Neural progenitor cell (in vitro differentiated cells): ENCODE measurements around the gene TSPAN10. TPM values are rescaled to one million over a fixed set of nuclear protein-coding genes. Genes with fewer than 3 reads are reported as not detected.

ENCODE experiments used
- DNase-seq: peaks from one replicate; pipeline ENCODE4 v3.0.0-alpha.2; 2016; ENCODE audit warnings: low spot score
- H2AFZ ChIP-seq: fragments of 200-600 bp; sonication (generic); replicated peaks from 2 replicates; pipeline ENCODE4 v1.6.1; 2016; ENCODE audit warnings: antibody characterized with exemption
- H3F3A ChIP-seq: fragments of 200-600 bp; sonication (generic); 2 replicates; pipeline ENCODE4 v1.6.1; 2016; ENCODE audit warnings: antibody characterized with exemption, low read depth
- H3K27ac ChIP-seq: fragments of 200-600 bp; sonication (generic); 2 replicates; pipeline ENCODE4 v1.5.1; 2016; ENCODE audit warnings: mild to moderate bottlenecking
- H3K27me3 ChIP-seq: fragments of 200-600 bp; sonication (generic); 2 replicates; pipeline ENCODE4 v1.6.1; 2016; ENCODE audit warnings: mild to moderate bottlenecking, moderate library complexity
- H3K36me3 ChIP-seq: fragments of 200-600 bp; sonication (generic); 2 replicates; pipeline ENCODE4 v1.5.1; 2016
- H3K4me1 ChIP-seq: fragments of 200-600 bp; sonication (generic); 2 replicates; pipeline ENCODE4 v1.6.1; 2016; ENCODE audit warnings: mixed run types
- H3K4me2 ChIP-seq: fragments of 200-600 bp; sonication (generic); 2 replicates; pipeline ENCODE4 v1.6.1; 2016
- H3K4me3 ChIP-seq: fragments of 200-600 bp; sonication (generic); 2 replicates; pipeline ENCODE4 v1.5.1; 2016
- H3K79me2 ChIP-seq: fragments of 200-600 bp; sonication (generic); 2 replicates; pipeline ENCODE4 v1.6.1; 2016; ENCODE audit warnings: low read depth
- H3K9ac ChIP-seq: fragments of 200-600 bp; sonication (generic); 2 replicates; pipeline ENCODE4 v1.6.1; 2016
- H3K9me3 ChIP-seq: fragments of 200-600 bp; sonication (generic); 2 replicates; pipeline ENCODE4 v1.5.1; 2016; ENCODE audit warnings: low read depth
- H4K20me1 ChIP-seq: fragments of 200-600 bp; sonication (generic); 2 replicates; pipeline ENCODE4 v1.6.1; 2016; ENCODE audit warnings: low read depth
- H3K27ac Mint-ChIP-seq: 3 replicates; pipeline ENCODE4 v1.8.0; 2021; ENCODE audit warnings: mixed read lengths
- H3K27me3 Mint-ChIP-seq: 2 replicates; pipeline ENCODE4 v1.8.0; 2022; ENCODE audit warnings: low read depth, mild to moderate bottlenecking, inconsistent platforms, moderate library complexity, mixed read lengths; ENCODE audit not compliant: insufficient read depth
- H3K36me3 Mint-ChIP-seq: 3 replicates; pipeline ENCODE4 v1.8.0; 2021; ENCODE audit warnings: mixed read lengths
- H3K4me1 Mint-ChIP-seq: 3 replicates; pipeline ENCODE4 v1.8.0; 2021; ENCODE audit warnings: mixed read lengths
- H3K4me3 Mint-ChIP-seq: 3 replicates; pipeline ENCODE4 v1.8.0; 2021; ENCODE audit warnings: mild to moderate bottlenecking, moderate library complexity, mixed read lengths
- H3K9me3 Mint-ChIP-seq: 3 replicates; pipeline ENCODE4 v1.8.0; 2020; ENCODE audit warnings: mixed read lengths
- EZH2 ChIP-seq: fragments of 200-600 bp; sonication (generic); IDR thresholded peaks from 2 replicates; pipeline ENCODE4 v1.6.1; 2017; ENCODE audit warnings: antibody characterized with exemption, mild to moderate bottlenecking, moderate library complexity
- EZH2phosphoT487 ChIP-seq: fragments of 200-600 bp; sonication (generic); IDR thresholded peaks from 2 replicates; pipeline ENCODE4 v1.6.1; 2017; ENCODE audit warnings: antibody characterized with exemption
- total RNA-seq: library from RNA; depleted of rRNA; stranded (reverse); fragments of >200 nt; gene quantifications from 2 replicates; pipeline ENCODE4 v1.2.3, GENCODE V29; 2015; ENCODE audit warnings: low replicate concordance
- TF ChIP-seq, protein P1 (sequence below): fragments of 200-600 bp; sonication (generic); IDR thresholded peaks from 2 replicates; pipeline ENCODE4 v1.5.1; 2017; ENCODE audit warnings: antibody characterized with exemption, mild to moderate bottlenecking

The TSPAN10 gene
- total RNA-seq, 1 donor from 2014 or later: 2.2 TPM

DNA sequence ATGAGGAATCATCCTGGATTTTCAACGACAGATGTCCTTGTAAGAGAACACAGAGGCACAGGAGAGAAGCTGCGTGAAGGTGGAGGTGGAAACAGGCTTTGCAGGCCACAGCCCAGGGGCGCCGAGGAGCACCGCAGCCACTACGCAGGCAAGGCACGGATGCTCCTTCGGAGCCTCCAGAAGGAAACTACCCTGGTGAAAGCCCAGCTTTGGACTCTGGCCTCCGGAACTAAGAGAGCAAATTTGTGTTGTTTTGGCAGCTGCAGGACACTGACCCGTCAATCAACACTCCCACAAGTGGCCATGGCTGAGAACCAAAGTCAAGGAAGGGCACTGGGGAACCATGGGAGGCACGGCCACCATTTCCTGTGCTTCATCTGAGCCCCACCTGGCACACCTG is 43.2 kb downstream of the TSPAN10 start:
- peaks cover 10% of the 10 kb centered on the region for H3K4me1 ChIP-seq
- H3K4me3 ChIP-seq: no peak overlapping the region
- no peaks in the 10 kb centered on the region for H3K27me3 ChIP-seq
- peaks cover 17% of the 10 kb centered on the region for H3F3A ChIP-seq
- no peaks in the 10 kb centered on the region for H3K27me3 Mint-ChIP-seq
- TF ChIP-seq EZH2: no peak
- peaks cover 6% of the 10 kb centered on the region for H3K36me3 Mint-ChIP-seq
- no peak overlapping the region for H2AFZ ChIP-seq
- no peak overlapping the region for H3K27ac ChIP-seq
- H3K4me3 Mint-ChIP-seq: no peak overlapping the region
- H3K36me3 ChIP-seq: no peaks in the 10 kb centered on the region
- peaks cover 17% of the 10 kb centered on the region for H3K4me1 Mint-ChIP-seq
- H3K4me2 ChIP-seq: no peak overlapping the region
- H3K9me3 ChIP-seq: no peaks in the 10 kb centered on the region
- peaks cover 24% of the 10 kb centered on the region for H4K20me1 ChIP-seq
- H3K9ac ChIP-seq: no peak overlapping the region
- H3K9me3 Mint-ChIP-seq: no peaks in the 10 kb centered on the region
- no peak for DNase-seq
- H3K79me2 ChIP-seq: peaks cover 35% of the 10 kb centered on the region
- H3K27ac Mint-ChIP-seq: no peak overlapping the region

DNA sequence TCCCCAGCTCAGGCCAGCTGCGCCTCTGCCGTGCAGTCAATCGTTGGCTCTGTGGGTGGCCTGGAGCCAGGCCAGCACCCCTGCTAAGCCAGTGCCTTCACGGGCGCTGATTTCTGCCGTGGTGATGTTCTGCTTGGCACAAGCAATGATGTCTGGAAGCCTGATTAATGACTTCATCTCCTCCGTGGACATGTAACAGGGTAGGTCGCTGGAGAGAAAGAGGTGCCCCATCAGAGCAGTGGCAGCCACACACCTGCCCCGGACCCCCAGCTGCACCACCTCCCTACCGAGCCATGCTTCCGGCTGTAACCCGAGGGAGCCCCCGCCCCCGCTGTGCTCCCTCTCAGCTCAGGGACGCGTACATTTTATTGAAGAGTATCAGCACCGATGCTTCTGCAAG is 44.7 kb downstream of the TSPAN10 start:
- H3K4me1 ChIP-seq: peaks cover 10% of the 10 kb centered on the region
- no peaks in the 10 kb centered on the region for H3K27me3 ChIP-seq
- peaks cover 23% of the 10 kb centered on the region for H3K4me1 Mint-ChIP-seq
- H3K36me3 ChIP-seq: no peaks in the 10 kb centered on the region
- no peak overlapping the region for H2AFZ ChIP-seq
- H3K79me2 ChIP-seq: peaks cover 50% of the 10 kb centered on the region
- no peaks in the 10 kb centered on the region for H3K9me3 Mint-ChIP-seq
- H3K9me3 ChIP-seq: no peaks in the 10 kb centered on the region
- H4K20me1 ChIP-seq: peaks cover 27% of the 10 kb centered on the region
- no peak overlapping the region for H3K4me2 ChIP-seq
- no peak for DNase-seq
- peak overlapping the region; percentile 46 for H3K4me3 Mint-ChIP-seq
- peaks cover 5% of the 10 kb centered on the region for H3K36me3 Mint-ChIP-seq
- H3K9ac ChIP-seq: no peak overlapping the region
- H3K4me3 ChIP-seq: no peak overlapping the region
- H3K27ac ChIP-seq: no peak overlapping the region
- peaks cover 2% of the 10 kb centered on the region for H3K27me3 Mint-ChIP-seq
- H3K27ac Mint-ChIP-seq: no peak overlapping the region
- TF ChIP-seq EZH2 (no peak), EZH2phosphoT487 (no peak)
- TF ChIP-seq, protein P1, sequence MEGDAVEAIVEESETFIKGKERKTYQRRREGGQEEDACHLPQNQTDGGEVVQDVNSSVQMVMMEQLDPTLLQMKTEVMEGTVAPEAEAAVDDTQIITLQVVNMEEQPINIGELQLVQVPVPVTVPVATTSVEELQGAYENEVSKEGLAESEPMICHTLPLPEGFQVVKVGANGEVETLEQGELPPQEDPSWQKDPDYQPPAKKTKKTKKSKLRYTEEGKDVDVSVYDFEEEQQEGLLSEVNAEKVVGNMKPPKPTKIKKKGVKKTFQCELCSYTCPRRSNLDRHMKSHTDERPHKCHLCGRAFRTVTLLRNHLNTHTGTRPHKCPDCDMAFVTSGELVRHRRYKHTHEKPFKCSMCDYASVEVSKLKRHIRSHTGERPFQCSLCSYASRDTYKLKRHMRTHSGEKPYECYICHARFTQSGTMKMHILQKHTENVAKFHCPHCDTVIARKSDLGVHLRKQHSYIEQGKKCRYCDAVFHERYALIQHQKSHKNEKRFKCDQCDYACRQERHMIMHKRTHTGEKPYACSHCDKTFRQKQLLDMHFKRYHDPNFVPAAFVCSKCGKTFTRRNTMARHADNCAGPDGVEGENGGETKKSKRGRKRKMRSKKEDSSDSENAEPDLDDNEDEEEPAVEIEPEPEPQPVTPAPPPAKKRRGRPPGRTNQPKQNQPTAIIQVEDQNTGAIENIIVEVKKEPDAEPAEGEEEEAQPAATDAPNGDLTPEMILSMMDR: no peak
- peaks cover 6% of the 10 kb centered on the region for H3F3A ChIP-seq

DNA sequence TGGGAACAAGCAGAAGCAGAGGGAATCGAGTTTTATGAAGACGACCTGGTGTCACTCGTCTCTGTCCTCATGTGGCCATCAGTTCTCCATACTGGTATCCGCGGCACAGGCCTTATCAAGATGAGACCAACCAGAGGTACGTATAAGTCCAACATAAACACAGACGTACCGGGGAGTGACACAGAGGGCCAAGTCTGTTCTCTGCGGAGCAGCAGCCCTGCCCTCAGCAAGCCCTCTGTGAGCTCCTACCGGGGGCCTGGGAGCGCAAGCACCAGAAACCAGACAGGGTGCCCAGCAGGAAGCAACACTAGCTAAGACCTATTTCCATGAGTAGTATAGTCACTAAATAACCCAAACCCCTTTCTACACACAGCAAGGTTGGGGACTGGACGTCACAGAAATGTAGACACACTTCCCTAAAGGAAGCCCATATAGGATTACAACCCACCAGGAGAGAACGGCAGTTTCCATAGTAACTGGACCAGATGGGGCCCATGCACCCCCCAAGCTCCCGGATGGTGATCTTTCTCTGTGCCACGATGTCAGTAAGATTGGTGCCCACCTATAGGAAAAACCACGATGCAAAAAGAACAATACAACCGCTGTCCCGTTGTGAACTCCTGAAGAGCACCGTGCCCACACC is 45.7 kb downstream of the TSPAN10 start:
- Histone ChIP-seq H4K20me1 (peaks cover 27% of the 10 kb centered on the region), H3K36me3 (no peaks in the 10 kb centered on the region), H3K27ac (no peak overlapping the region), H3K4me1 (peaks cover 10% of the 10 kb centered on the region), H3K79me2 (peaks cover 50% of the 10 kb centered on the region), H3F3A (peaks cover 6% of the 10 kb centered on the region), H3K4me3 (peak overlapping the region; percentile 74), H3K27me3 (no peaks in the 10 kb centered on the region), H3K4me2 (peak overlapping the region; percentile 80), H3K9me3 (no peaks in the 10 kb centered on the region), H3K9ac (peak overlapping the region; percentile 77), H2AFZ (no peak overlapping the region)
- Mint-ChIP-seq H3K27me3 (peaks cover 2% of the 10 kb centered on the region), H3K27ac (peak overlapping the region; percentile 84), H3K4me3 (peak overlapping the region; percentile 96), H3K9me3 (no peaks in the 10 kb centered on the region), H3K36me3 (peaks cover 5% of the 10 kb centered on the region), H3K4me1 (peaks cover 23% of the 10 kb centered on the region)
- DNase-seq: peak; percentile 44
- TF ChIP-seq EZH2phosphoT487: no peak
- TF ChIP-seq EZH2: peak; percentile 1
- TF ChIP-seq, protein P1: no peak

DNA sequence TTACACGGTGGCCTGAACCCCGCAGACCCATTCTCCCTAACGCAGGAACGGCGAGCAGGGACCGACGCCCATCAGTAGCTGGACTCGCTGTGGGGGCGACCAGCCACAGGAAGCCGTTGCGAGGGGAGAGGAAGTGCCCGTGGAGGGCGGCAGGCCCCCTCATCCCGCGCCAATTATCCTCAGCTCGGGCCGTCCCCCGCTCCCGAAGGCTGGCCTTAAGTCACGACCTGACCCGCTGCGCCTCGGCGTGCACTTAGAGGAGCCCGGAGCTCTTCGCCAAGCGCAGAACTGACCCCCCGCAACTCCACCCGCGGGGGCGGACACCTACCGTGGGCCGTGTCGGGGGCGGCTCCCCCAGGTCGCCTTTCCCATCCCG is 46.2 kb downstream of the TSPAN10 start:
- peaks cover 10% of the 10 kb centered on the region for H3K4me1 ChIP-seq
- H3F3A ChIP-seq: peaks cover 6% of the 10 kb centered on the region
- no peak overlapping the region for H3K27ac ChIP-seq
- H3K27me3 ChIP-seq: no peaks in the 10 kb centered on the region
- peak; percentile 55 for DNase-seq
- H3K79me2 ChIP-seq: peaks cover 50% of the 10 kb centered on the region
- Mint-ChIP-seq H3K27me3 (peaks cover 2% of the 10 kb centered on the region), H3K27ac (peak overlapping the region; percentile 84), H3K9me3 (no peaks in the 10 kb centered on the region), H3K4me1 (peaks cover 23% of the 10 kb centered on the region), H3K36me3 (peaks cover 5% of the 10 kb centered on the region), H3K4me3 (peak overlapping the region; percentile 96)
- H4K20me1 ChIP-seq: peaks cover 27% of the 10 kb centered on the region
- TF ChIP-seq EZH2phosphoT487: no peak
- TF ChIP-seq, protein P1: no peak
- TF ChIP-seq EZH2: no peak
- H3K9ac ChIP-seq: peak overlapping the region; percentile 77
- H3K9me3 ChIP-seq: no peaks in the 10 kb centered on the region
- no peaks in the 10 kb centered on the region for H3K36me3 ChIP-seq
- peak overlapping the region; percentile 74 for H3K4me3 ChIP-seq
- peak overlapping the region; percentile 29 for H2AFZ ChIP-seq
- peak overlapping the region; percentile 80 for H3K4me2 ChIP-seq
